Measurements from ENCODE around the gene TEX44.
"Not testable (repeated sequence)": the region's sequence is repeated elsewhere in the genome, so short reads cannot be mapped to it uniquely, and the experiment has no call there.

TEX44 gene

DNA sequence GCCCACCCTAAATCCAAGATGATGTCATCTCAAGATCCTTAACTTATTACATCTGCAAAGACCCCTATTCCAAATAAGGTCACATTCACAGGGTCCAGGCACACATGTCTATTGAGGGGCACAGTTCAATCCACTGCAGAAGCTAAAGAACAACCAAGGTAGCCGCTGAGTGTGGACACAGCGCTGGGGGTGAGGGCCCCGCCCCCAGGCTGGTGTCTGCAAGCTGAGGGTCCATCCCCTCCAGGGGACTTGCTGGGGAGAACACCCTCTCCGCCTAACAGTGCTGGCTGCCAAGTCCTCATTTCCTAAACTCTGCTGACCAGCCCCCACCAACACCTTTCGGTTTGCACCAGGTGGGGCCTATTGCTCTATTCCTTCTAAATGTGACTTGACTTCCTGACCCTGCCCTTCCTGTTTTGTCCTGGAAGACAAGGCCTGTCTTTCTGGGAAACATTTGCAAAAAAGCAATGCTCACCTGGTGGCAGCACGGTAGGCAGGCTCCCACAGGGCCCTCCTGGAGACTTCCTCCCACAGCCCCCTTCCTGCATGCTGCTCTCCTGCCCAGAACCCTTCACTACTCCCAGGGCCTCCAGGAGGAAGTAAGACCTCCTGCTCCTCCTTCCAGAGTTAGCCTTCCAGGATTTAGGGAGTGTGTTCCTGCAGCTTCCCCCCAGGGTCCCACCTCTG lies 24.4 kb upstream of the TEX44 start:
- no peak for DNase-seq
- intact Hi-C loops (cut with DNase I), result no loop called here

DNA sequence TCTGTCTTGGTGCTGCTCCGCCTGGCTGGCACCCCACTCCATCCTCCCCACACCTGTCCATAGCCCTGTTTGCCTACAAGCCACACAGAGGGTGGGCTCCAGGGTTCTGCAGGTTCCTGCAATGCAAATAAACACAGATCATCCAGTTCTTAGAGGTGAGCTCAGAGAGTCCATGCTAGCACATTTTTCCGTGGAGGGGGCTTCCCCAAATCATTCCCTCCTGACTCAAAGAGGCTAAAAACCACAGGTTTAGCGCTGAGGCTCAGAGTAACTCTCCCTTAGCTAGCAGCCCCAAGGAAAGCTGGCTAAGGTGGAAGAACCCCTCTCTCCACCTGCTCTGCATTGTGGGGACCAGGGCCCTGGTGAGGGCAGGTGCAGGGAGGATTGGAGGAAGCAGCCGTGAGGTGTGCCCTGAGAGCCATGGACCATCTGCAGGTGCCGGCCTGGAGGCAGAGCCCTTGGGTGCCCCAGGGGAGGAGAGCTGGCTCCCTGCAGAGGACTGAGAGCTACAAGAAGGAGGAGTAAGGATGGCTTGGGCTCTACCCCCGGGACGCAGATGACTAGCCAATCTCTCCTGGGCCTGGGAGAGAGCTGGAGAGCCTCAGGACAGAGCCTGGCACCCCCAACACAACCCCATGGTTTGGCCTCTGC lies 23.8 kb upstream of the TEX44 start:
- intact Hi-C loops (cut with DNase I), result no loop called here
- no peak for DNase-seq

DNA sequence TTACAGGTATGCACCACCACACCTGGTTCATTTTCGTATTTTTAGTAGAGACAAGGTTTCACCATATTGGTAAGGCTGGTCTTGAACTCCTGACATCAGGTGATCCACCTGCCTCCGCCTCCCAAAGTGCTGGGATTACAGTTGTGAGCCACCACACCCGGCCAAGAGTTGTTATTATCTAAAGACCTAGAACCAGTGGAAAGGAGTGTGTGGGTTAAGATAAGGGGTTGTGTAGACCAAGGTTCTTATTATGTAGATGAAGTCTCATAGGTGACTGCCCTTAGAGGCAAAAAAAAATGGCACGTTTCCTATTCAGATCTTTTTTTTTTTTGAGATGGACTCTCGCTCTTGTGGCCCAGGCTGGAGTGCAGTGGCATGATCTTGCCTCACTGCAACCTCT lies 21.7 kb upstream of the TEX44 start:
- intact Hi-C loops (cut with DNase I); DNase-seq: not testable (repeated sequence)

DNA sequence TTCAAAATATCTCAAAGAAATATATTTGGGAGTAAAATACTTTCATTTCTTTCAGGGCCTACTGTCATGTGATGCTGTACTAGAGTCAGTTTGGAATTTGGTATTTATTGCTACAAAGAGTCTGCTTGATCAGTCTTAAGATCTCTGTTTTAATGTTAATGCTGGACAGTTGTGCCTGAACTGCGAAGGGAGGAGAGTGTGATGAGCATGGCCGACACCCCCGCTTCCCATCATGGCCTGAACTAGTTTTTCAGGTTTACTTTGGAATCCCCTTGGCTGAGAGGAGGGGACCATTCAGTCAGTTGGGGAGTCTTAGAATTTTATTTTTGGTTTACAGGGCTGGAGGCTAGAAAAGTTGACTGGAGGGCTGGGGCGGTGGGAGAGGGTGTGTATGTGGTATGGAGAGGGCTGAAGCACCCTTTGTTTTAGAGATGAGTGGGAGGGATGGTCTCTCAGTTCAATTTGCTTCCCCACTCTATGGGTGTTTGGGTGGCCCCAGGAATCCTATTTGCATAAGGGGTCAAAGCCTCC lies 20.9 kb upstream of the TEX44 start:
- no peak for DNase-seq
- intact Hi-C loops (cut with DNase I), result no loop called here

DNA sequence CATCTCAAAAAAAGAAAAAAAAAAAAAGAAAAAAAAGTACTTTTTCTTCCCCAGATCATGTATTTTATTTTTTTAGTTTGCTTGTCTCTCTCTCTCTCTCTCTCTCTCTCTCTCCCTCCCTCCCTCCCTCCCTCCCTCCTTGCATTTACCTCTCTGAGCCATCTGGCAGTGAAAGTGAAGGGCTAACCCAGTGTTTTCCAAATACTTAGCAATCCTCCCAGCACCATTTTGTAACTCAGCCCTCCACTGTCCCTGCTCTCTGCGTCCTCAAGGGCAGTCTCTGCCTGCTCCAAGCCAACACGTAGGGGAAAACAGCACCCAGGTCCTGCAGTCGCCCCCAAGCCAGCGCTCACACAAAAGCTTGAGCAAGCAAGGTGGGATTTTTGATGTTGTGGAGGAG lies 19.6 kb upstream of the TEX44 start:
- no peak for DNase-seq
- intact Hi-C loops (cut with DNase I), result no loop called here

DNA sequence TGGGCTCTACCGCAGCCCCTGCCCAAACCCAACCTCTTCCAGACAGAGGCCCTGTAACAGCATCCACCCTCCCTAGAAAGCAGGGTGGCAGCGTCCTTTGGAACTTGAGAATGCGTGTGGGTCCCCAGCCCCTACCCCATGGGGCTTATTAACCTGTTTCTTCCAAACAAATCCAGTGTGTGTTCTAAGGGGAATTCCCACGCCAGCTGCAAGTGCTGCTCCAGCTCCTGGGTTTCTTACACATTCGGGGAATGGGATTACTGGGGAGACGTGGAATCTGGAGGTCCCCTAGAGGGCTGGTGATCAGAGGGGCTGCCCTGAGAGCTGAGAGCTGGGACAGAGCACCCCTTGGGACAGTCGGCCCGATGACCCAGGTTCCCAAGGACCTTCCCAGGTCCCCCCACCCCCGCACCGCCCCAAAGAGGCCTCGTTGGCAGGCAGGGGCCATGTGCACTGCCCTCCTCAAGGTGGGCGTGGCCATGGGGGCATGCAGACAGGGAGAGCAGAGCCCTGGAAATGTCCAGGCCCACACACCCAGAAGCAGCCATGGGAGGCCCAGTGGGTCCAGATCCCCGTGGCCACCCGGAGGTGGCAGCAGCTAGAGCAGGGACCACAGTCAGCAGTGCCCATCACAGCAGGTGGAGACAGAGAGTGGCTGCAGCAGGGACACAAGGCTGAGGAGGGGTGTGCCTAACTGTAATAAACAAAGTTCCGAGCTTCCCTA lies 18.8 kb upstream of the TEX44 start:
- intact Hi-C loops (cut with DNase I), result no loop called here
- DNase-seq, result no peak

DNA sequence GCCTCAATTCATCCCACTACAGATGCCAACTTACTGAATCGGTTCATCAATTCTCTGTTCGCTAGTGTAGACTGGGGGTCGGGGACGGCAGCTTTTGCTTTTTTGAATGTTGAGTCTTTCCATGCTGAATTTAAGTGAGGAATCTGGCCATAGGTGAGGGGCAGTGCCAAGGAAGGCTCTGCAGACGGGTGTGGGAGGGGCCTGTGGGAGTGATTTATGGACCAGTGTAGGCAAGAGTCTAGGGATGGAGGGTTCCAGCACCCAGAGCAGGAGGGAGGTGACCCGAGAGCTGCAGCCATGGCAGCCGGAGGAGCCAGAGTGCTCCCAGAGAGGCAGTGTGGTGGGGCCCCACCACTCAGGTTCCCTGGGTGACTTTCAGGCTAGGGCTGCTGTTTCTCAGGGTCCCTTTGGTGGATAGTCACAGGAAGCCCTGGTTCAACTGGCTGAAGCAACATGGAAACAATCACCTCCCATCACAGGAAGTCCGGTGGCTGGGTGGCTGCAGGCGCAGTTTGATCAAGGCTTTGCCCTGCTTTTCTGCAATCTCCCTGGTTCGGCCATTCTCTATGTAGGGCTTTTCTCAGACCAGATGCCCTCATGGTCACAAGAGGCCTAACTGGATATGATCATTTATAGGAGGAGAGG lies 16.9 kb upstream of the TEX44 start:
- DNase-seq, result no peak
- intact Hi-C loops (cut with DNase I), result no loop called here

DNA sequence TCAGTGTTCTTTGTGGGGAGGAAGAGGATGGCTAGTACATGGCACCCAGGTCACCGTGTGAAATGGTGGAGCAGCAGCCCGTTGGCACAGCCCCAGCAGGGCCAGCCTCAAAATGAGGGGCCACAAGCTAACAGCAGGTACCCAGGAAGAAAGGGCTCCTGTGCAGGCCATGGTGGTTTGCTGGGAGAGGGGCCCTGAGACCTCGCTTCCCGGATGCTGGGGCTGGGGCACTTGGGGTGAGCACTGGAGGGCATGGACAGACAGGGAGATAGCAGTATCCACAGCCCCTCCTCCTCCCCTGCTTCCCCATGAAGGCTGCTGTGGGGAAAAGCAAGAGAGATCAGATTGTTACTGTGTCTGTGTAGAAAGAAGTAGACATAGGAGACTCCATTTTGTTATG lies 16.2 kb upstream of the TEX44 start:
- intact Hi-C loops (cut with DNase I), result no loop called here
- DNase-seq, result no peak

DNA sequence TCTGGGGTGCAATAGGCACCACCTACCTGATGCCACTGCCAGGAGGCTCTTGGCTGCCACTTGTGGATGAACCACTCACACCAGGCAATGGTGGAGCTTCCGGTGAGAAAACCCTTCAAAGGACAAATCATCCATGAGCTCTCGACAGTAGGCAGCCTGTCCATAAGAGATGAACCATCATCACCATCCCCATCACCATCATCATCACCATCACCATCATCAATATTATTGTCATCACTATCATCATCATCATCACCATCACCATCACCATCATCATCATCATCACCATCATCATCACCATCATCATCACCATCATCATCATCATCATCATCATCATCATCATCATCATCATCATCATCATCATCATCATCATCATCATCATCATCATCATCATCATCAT lies 14.0 kb upstream of the TEX44 start:
- DNase-seq; intact Hi-C loops (cut with DNase I): not testable (repeated sequence)

DNA sequence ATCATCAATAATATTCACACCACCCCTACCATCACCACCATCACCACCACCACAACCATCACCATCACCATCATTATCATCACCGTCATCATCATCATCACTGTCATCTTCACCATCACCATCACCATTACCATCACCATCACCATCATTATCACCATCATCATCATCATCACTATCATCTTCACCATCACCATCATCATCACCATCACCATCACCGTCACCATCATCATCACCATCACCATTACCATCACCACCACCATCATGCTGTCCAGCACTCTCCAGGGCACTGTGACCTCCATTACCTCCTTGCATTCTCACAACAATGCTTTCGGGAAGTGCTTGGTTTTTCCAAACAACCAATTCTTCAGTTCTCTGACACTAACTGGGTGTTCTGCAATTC lies 13.1 kb upstream of the TEX44 start:
- intact Hi-C loops (cut with DNase I), result no loop called here
- DNase-seq, result no peak

DNA sequence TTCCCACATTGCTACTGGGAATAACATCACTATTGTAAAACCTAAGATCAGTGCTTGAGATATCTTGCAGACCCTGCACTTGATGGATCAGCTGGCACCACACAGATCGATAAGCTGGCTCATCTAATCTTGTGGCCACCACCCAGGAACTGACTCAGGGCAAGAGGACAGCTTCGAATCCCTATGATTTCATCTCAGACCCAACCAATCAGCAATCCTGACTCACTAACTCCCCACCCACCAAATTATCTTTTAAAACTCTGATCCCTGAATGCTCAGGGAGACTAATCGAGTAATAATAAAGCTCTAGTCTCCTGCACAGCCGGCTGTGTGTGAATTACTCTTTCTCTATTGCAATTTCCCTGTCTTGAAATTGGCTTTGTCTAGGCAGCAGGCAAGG lies 11.3 kb upstream of the TEX44 start:
- no peak for DNase-seq
- intact Hi-C loops (cut with DNase I), result no loop called here

DNA sequence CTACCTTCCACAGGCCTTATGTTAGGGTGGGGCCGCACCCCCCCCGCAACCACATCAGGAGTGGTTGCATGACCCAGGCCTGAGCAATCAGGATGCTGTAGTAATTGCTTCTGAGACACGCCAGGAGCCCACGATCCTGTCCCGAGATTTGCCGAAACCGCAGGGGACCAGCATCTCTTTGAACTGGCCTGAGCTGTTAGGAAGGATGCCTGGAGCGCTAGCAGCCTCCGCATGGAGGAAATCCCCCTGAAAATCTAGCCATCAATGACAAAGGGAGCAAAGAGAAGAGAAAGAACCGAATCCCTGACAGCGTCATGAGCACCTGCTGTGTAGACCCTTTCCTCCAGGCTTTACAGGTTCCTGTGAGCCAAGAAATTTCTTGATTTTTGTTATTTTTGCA lies 8.7 kb upstream of the TEX44 start:
- DNase-seq, result no peak
- intact Hi-C loops (cut with DNase I), result no loop called here

DNA sequence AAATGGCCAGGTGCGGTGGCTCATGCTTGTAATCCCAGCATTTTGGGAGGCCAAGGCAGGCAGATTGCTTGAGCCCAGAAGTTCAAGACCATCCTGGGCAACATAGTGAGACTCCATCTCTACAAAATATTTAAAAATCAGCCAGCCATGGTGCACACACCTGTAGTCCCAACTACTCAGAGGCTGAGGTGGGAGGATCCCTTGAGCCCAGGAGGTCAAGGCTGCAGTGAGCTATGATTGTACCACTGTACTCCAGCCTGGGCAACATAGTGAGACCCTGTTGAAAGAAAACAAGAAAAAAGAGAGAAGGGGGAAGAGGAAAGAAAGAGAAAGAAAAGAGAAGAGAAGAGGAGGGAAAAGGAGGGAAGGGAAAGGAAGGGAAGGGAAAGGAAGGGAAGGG lies 4.9 kb upstream of the TEX44 start:
- DNase-seq; intact Hi-C loops (cut with DNase I): not testable (repeated sequence)

DNA sequence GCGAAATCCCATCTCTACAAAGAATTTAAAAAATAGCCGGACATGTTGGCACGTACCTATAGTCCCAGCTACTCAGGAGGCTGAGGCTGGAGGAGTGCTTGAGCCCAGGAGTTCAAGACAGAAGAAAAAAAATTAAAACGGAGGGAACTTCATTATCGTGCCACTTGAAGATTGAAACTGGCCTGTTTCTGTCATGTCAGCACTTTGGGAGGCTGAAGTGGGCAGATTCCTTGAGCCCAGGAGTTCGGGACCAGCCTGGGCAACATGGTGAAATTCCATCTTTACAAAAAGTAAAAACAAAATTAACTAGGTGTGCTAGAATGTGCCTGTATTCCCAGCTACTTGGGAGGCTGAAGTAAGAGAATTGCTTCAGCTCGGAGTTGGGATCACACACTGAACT lies 3.0 kb upstream of the TEX44 start:
- intact Hi-C loops (cut with DNase I), result no loop called here
- no peak for DNase-seq

DNA sequence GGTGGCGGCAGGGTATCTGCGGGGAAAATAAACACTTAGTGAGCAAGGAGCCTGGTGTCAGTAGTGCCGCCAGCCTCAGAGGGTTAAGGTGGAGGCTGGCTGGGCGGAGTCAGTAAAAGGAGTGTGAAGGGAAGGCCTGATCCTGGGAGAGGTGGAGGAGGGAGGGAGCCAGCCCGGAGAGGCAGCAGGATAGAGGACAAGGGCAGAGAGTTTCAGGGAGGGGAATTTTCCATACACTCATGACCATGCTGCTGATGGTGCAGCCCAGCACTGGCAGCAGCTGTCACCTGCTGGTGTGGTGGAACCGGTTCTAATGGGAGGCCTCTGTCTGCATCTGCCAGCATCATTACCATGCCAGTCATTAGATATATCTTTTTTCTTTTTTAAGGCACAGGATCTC lies 2.0 kb upstream of the TEX44 start:
- intact Hi-C loops (cut with DNase I), result no loop called here
- DNase-seq, result no peak

DNA sequence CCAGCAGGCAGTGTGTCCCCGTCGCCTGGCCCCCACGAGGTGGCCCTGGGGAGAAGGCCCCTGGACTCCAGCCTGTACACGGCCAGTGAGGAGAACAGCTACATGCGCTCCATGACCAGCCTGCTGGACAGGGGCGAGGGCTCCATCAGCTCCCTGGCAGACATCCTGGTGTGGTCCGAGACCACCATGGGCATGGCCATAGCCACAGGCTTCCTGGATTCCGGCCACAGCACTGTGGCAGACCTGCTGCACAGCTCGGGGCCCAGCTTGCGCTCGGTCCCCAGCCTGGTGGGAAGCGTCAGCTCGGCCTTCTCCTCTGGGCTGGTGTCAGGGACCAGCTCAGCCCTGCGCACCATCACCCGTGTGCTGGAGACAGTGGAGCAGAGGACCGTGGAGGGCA lies 1.0 kb downstream of the TEX44 start:
- intact Hi-C loops (cut with DNase I), result no loop called here
- DNase-seq, result no peak

DNA sequence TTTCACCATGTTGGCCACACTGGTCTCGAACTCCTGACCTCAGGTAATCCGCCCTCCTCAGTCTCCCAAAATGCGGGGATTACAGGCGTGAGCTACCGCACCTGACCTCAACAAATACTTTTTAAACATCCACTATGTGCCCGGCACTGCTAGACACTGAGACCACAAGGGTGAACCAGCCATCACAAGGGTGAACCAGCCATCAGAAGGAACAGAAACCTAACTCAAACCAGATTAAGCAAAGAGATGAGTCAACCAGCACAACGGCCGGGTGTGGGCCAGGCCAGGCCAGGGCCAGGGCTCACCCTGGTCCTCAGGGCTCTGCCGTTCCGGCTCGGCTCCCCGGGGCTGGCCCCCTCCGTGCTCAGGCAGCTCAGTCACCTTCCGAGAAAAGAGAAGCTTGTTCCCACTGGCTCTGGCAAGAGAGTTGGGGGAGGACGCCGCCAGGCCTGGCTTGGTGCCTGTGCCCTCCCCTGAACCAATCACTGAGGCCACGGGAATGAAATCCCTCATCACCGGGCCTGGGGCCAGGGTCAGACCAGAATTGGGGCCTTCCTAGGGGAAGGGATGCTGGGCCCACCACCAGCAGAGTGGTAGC lies 4.4 kb downstream of the TEX44 start:
- intact Hi-C loops (cut with DNase I), result no loop called here
- peak; percentile 52 to 93 (median 75) for DNase-seq

DNA sequence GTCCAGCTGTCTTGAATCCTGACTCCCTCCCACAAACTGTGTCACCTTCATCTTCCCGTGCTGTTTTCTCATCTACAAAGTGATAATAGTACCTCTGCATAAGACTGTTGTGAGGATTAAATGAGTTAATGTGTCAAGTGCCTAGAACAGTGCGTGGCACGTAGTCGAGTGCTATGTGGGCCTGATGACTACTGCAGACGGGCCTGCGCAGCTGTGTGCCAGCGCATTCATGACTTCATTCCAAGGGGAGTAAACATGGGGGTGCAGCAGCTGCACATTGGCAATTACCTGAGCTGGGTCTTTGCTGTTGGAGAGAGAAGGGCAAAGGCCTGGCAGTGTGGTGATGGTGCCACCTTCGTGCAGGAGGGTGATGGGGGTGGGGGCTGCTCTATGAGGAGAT lies 5.0 kb downstream of the TEX44 start:
- intact Hi-C loops (cut with DNase I), result no loop called here
- peak in 37 of 42 donors; percentile 7 to 84 (median 60) for DNase-seq

DNA sequence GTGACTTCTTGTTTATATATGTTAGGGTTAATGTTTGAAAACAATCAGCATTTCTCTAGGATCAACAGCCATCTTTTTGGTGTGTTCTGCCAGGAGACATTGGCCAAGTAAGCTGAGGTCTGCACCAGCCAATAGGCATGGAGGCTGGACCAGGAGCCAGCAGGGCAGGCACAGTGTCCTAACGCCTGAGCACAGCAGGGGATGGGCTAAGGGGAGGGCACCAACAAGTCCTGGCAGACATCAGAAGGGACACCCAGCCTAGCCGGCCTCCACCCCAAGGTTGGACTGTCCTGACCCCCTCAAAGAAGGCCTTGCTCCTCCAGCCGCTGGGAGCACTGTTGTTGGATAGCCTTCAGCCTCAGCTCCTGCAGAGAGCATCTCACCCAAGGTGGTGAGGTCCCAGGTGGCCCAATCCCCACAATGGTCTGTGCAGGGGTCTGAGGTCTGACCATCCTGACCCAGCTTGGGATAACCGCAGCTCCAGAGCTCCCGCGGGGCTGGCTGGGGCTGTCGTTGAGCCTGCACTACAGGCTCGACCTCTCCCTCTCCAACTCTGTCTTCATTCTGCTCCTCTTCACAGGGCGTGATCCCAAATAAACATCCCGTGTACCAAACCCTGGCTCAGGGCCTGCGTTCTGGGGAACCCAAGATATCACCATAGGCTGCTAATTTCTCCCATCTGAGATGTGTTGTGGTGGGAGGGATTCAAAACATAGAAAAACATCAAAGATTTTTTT lies 8.1 kb downstream of the TEX44 start:
- intact Hi-C loops (cut with DNase I), result loop anchor here (5.0 kb wide), 2 partner anchors 38 to 88 kb away; no protein-coding TSS in a partner anchor
- peak in 6 of 42 donors; percentile 11 to 51 (median 27) for DNase-seq

All from head of caudate nucleus (tissue), 42 donors.